ENCODE measurements around the gene SMIM27. TPM values are rescaled to one million over a fixed set of nuclear protein-coding genes. Genes with fewer than 3 reads are reported as not detected.

SMIM27 gene
- total and polyA plus RNA-seq, 8 donors = 3.5 to 14.4 (median 6.9) TPM

Other genes starting within 250 kb of the SMIM27 start
- 10 to 100 TPM; 27.0 to 35.6 (median 31.2) TPM for gene ACO1, start 167.7 kb upstream of the SMIM27 start, total RNA-seq
- 10 to 100 TPM in 1 of 2 donors, 1 to 10 TPM in 1; 8.7 to 13.1 TPM for gene ACO1, start 167.7 kb upstream of the SMIM27 start, polyA plus RNA-seq
- gene RIGI, start 26.1 kb upstream of the SMIM27 start, total RNA-seq = 10 to 100 TPM in 1 of 6 donors, 1 to 10 TPM in 5; 2.1 to 10.6 (median 4.1) TPM
- gene RIGI, start 26.1 kb upstream of the SMIM27 start, polyA plus RNA-seq = 1 to 10 TPM; 2.4 to 4.0 TPM
- gene TOPORS, start 259 bp downstream of the SMIM27 start, total RNA-seq = 1 to 10 TPM; 4.3 to 9.0 (median 4.8) TPM
- 1 to 10 TPM; 3.0 to 5.5 TPM for gene TOPORS, start 259 bp downstream of the SMIM27 start, polyA plus RNA-seq
- 10 to 100 TPM; 11.3 to 21.2 (median 16.3) TPM for gene NDUFB6, start 20.8 kb downstream of the SMIM27 start, total RNA-seq
- 10 to 100 TPM; 12.6 to 29.5 TPM for gene NDUFB6, start 20.8 kb downstream of the SMIM27 start, polyA plus RNA-seq
- under 1 TPM in 2 of 6 donors, not detected in 4; 0.03 to 0.04 TPM for gene TAF1L, start 83.3 kb downstream of the SMIM27 start, total RNA-seq
- gene TAF1L, start 83.3 kb downstream of the SMIM27 start, polyA plus RNA-seq = under 1 TPM in 1 of 2 donors, not detected in 1; 0.04 TPM
- gene TMEM215, start 231.2 kb downstream of the SMIM27 start, total RNA-seq = under 1 TPM in 1 of 6 donors, not detected in 5; 0.09 TPM
- not detected for gene TMEM215, start 231.2 kb downstream of the SMIM27 start, polyA plus RNA-seq